Neural cell (in vitro differentiated cells): Measurements from ENCODE around the gene FHL1.

ENCODE experiments used
- EP300 ChIP-seq: fragments of 450-650 bp; conservative IDR thresholded peaks from 2 replicates; pipeline ENCODE4 v1.6.1; 2014; ENCODE audit warnings: antibody characterized with exemption, mild to moderate bottlenecking, moderate library complexity; ENCODE audit not compliant: poor library complexity, severe bottlenecking
- POLR2AphosphoS5 ChIP-seq: IDR thresholded peaks from 2 replicates; pipeline ENCODE4 v1.6.1; 2012
- RAD21 ChIP-seq: fragments of 450-650 bp; conservative IDR thresholded peaks from 2 replicates; pipeline ENCODE4 v1.6.1; 2014; ENCODE audit warnings: antibody characterized with exemption, mild to moderate bottlenecking, moderate library complexity

DNA sequence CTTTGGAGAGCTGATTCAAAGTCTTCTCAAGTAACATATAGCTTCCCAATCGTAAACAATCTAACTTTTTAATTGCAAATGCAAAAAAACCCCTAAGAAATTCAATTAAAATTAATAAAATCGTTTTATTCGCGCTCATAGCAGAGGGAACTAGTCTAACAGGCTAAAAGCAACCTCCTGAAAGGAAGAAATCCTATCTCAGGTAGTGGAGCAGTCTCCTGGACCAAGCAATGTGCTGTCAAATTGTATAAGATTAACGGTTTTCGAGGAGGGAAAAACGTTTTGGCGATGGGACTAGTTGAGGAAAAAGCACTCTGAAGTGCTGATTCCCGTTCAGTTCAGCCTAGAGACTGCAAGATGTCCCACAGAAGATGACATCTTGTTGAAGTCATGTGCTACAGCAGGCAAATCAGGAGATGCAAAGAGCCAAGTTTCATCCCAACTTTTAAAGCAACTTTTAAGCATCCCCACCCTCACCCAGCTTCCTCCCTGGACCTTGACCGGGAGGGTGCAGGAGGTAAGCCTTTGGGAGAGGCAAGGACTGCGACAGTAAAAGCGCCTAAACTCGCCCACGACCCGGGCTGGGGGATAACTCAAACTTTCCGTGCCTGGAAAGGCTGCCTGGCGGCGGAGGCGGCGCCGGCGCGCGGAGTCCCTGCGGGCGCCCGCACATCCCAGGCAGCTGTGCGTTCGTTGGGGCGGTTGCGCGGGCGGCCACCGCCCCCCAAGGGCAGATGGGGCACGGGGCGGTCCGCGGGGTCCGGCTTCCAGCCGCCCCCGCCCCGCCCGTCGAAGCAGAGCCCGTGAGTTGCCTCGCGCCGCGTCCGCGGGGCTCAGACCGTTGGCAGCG lies 103.1 kb downstream of the FHL1 start:
- TF ChIP-seq EP300 (no peak), POLR2AphosphoS5 (no peak), RAD21 (no peak)
